Upper lobe of left lung (tissue), 4 donors: ENCODE results near the gene ACSM2B.
"Not testable (repeated sequence)": the region's sequence is repeated elsewhere in the genome, so short reads cannot be mapped to it uniquely, and the experiment has no call there.

Source experiments
- CTCF ChIP-seq, 6 experiments: fragments of 450-650 bp in 4 of 6; fragments of 200-600 bp in 2 of 6; sonication (generic) in 2 of 6; IDR thresholded peaks; one replicate each; pipeline ENCODE4 v1.5.1; 2016 to 2019; ENCODE audit warnings: antibody characterized with exemption in 6 of 6
- POLR2A ChIP-seq, 4 donors: fragments of 450-650 bp; IDR thresholded peaks; one replicate each; pipeline ENCODE4 v1.5.1; 2016 to 2017; ENCODE audit warnings: antibody characterized with exemption in 4 of 4, mild to moderate bottlenecking in 2 of 4

- TF ChIP-seq CTCF, POLR2A (IDR thresholded peaks at IDR 0.05): not testable (repeated sequence)
These were observed 18.9 kb upstream of the ACSM2B start for GRCh38 chr16:20595068-20595467.
